Effector memory CD8-positive, alpha-beta T cell (primary cell): ENCODE measurements around the gene ATP11A.

ENCODE experiments used
- ATAC-seq: fragments of 150-1000 bp; cut with Tn5 transposase; replicated peaks from 2 replicates; pipeline ENCODE4 v1.10.0; 2021; ENCODE audit warnings: mild to moderate bottlenecking, moderate library complexity
- DNase-seq, 3 experiments: peaks; one replicate each; pipeline ENCODE4 v3.0.0; 2021
- H3K27ac Mint-ChIP-seq, 2 donors: one replicate each; pipeline ENCODE4 v1.8.0; 2022; ENCODE audit warnings: mild to moderate bottlenecking in 2 of 2, mixed read lengths in 2 of 2, moderate library complexity in 2 of 2
- H3K27me3 Mint-ChIP-seq, 2 donors: one replicate each; pipeline ENCODE4 v1.8.0; 2022; ENCODE audit warnings: mixed read lengths in 2 of 2
- H3K36me3 Mint-ChIP-seq: one replicate; pipeline ENCODE4 v1.8.0; 2022; ENCODE audit warnings: mild to moderate bottlenecking, moderate library complexity, mixed read lengths; ENCODE audit not compliant: insufficient read depth
- H3K4me1 Mint-ChIP-seq, 2 donors: one replicate each; pipeline ENCODE4 v1.8.0; 2022; ENCODE audit warnings: low read depth in 2 of 2, mixed read lengths in 2 of 2
- H3K4me3 Mint-ChIP-seq, 2 donors: one replicate each; pipeline ENCODE4 v1.8.0; 2022; ENCODE audit warnings: mild to moderate bottlenecking in 2 of 2, mixed read lengths in 2 of 2, moderate library complexity in 2 of 2
- H3K9me3 Mint-ChIP-seq, 2 donors: one replicate each; pipeline ENCODE4 v1.8.0; 2022; ENCODE audit warnings: mixed read lengths in 2 of 2

The ATP11A gene

DNA sequence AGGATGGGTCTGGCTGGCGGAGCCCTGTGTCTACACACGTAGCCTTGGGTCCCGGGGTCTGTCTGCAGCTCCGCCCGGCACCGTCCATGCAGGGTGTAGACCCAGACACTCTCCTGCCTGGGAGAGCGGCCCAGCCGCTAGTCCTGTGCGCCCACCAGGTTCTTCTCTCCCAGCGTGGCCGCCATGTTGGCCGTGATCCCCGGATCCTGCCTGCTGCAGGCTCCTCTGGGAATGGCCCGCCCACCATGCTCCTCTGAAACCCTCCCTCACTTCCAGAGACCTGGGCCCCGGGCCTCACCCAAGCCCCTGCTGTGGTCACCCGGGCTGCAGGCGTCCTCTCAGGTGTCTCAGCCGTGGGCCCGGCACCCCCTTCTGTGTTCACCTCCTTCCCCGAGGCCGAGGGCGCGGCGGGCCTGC, 221.5 kb downstream of the ATP11A start:
- Mint-ChIP-seq H3K27me3 (peaks cover 36 to 38% of the 10 kb centered on the region in 2 donors), H3K36me3 (no peaks in the 10 kb centered on the region), H3K4me3 (no peak overlapping the region)

DNA sequence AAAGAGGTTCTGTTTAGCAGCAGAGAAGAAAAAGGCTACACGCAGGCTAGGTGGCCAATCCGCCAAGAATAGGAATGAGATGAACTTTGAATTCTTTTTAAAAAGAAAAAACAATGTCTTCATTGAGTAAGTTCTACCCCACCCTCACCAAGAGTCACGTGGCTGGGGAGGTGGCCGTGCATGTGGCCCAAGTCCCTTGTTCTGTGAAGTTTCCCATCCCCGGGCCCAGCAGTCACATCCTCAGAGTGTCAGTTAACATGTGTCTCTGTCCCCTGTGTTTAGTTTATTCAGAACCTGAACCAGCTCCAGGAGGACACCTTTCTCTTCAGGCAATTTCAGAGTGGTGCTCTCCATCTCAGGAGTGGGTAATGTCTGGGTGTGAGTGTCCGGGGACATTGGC, 222.0 kb downstream of the ATP11A start:
- Mint-ChIP-seq H3K4me3 (no peak overlapping the region), H3K27ac (no peak overlapping the region), H3K27me3 (peaks cover 36 to 38% of the 10 kb centered on the region in 2 donors), H3K4me1 (no peaks in the 10 kb centered on the region), H3K9me3 (no peaks in the 10 kb centered on the region), H3K36me3 (no peaks in the 10 kb centered on the region)
- no peak for DNase-seq
- no peak for ATAC-seq

More for the DNA sequence above, 221.5 kb downstream of the ATP11A start:
- ATAC-seq (no peak), DNase-seq (no peak)
- no peak overlapping the region for H3K27ac Mint-ChIP-seq
- no peaks in the 10 kb centered on the region for H3K9me3 Mint-ChIP-seq
- H3K4me1 Mint-ChIP-seq: no peaks in the 10 kb centered on the region

DNA sequence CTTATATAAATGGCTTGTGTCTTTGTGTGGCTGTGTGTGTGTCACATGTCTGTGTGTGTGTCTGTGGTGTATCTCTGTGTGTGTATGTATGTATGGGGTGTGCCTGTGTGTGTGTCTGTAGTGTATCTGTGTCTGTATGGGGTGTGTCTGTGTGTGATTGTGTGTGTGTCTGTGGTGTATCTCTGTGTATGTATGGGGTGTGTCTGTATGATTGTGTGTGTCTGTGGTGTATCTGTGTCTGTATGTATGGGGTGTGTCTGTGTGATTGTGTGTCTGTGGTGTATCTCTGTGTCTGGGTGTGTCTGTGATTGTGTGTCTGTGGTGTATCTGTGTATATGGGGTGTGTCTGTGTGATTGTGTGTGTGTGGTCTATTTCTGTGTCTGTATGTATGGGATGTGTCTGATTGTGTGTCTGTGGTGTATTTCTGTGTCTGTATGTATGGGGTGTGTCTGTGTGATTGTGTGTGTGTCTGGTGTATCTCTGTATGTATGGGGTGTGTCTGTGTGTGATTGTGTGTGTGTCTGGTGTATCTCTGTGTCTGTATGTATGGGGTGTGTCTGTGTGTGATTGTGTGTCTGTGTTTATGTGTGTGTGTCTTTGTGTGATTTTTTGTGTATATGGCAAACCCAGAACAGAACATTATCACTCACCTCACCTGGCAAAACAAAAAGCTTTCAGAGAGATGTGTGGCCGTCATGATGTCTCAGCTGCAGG, 223.0 kb downstream of the ATP11A start:
- Mint-ChIP-seq H3K4me1 (no peaks in the 10 kb centered on the region), H3K4me3 (no peak overlapping the region), H3K36me3 (peaks cover 2% of the 10 kb centered on the region), H3K9me3 (no peaks in the 10 kb centered on the region), H3K27me3 (peaks cover 39 to 40% of the 10 kb centered on the region in 2 donors), H3K27ac (no peak overlapping the region)
- no peak for ATAC-seq
- no peak for DNase-seq

DNA sequence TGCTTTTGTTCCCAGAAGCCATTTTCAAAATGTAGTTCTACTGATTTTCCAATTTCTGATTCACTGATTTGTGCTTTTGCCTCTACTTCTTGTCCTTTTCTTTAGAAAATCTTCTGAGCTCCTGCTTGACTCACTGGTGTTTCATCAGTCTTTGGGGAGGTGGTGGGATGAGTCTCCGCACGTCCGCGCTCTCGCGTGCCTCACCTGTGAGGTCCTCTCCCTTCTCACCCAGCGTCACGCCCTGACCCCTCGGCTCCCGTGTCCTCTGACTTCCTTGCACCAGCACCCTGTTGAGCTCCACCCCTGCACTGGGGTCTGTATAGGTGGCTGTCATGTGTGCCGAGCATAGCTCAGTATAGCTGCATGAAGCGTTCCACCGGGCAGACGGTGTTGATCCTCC, 226.5 kb downstream of the ATP11A start:
- Mint-ChIP-seq H3K36me3 (peaks cover 2% of the 10 kb centered on the region), H3K9me3 (no peaks in the 10 kb centered on the region), H3K4me1 (no peaks in the 10 kb centered on the region), H3K4me3 (no peak overlapping the region), H3K27me3 (peaks cover 44 to 55% of the 10 kb centered on the region in 2 donors), H3K27ac (no peak overlapping the region)
- ATAC-seq (no peak), DNase-seq (no peak)

- peaks cover 47 to 57% of the 10 kb centered on the region in 2 donors for H3K27me3 Mint-ChIP-seq
- H3K4me1 Mint-ChIP-seq: no peaks in the 10 kb centered on the region
Observed at GRCh38 chr13:112917056-112917664, 227.3 kb downstream of the ATP11A start.

DNA sequence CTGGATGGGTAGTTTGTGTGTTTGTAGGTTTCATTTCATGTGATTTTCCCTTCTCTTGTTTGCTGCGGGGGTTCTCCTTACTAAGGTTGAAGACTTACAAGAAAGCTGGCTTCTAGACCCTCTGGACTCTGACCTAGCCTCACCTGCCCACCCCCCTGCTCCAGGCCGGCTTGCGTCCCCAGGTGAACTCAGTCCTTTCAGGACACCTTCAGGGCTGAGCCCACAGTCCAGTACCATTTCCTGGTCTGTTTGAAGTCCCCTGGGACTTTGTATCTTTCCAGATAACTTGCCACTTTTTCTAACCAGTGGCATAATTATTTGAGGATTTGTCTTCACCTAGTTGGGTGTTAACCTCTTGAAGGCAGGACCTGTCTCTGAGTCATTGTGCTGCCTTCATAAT, 227.9 kb downstream of the ATP11A start:
- Mint-ChIP-seq H3K36me3 (peaks cover 2% of the 10 kb centered on the region), H3K4me1 (no peaks in the 10 kb centered on the region), H3K27ac (no peak overlapping the region), H3K4me3 (no peak overlapping the region), H3K27me3 (peaks cover 50 to 57% of the 10 kb centered on the region in 2 donors), H3K9me3 (no peaks in the 10 kb centered on the region)
- DNase-seq (no peak), ATAC-seq (no peak)

More at GRCh38 chr13:112917056-112917664, 227.3 kb downstream of the ATP11A start:
- Mint-ChIP-seq H3K27ac (no peak overlapping the region), H3K36me3 (peaks cover 2% of the 10 kb centered on the region), H3K4me3 (no peak overlapping the region), H3K9me3 (no peaks in the 10 kb centered on the region)
- DNase-seq (no peak), ATAC-seq (no peak)

DNA sequence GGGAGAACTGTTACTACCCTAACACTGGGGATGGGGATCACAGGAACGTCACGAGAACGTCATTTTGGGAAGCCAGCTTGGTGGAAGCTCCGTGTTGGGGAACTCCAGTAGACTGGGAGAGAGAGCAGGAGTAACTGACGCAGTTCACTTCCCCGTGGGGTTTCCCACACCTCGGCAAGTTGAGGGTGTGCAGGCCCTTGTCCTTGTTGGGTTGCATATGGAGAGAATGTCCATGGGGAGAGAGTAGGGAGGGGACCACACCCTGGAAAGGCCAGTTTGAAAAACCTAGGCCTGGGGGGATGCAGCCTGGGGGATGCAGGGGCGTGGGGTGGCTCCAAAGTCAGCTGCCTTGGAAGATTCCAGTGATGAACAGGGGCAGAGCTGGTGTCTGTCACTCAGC, 228.4 kb downstream of the ATP11A start:
- no peaks in the 10 kb centered on the region for H3K4me1 Mint-ChIP-seq
- no peak overlapping the region for H3K27ac Mint-ChIP-seq
- ATAC-seq (no peak), DNase-seq (no peak)
- H3K36me3 Mint-ChIP-seq: peaks cover 2% of the 10 kb centered on the region
- no peak overlapping the region for H3K4me3 Mint-ChIP-seq
- H3K9me3 Mint-ChIP-seq: no peaks in the 10 kb centered on the region
- peaks cover 50 to 57% of the 10 kb centered on the region in 2 donors for H3K27me3 Mint-ChIP-seq

DNA sequence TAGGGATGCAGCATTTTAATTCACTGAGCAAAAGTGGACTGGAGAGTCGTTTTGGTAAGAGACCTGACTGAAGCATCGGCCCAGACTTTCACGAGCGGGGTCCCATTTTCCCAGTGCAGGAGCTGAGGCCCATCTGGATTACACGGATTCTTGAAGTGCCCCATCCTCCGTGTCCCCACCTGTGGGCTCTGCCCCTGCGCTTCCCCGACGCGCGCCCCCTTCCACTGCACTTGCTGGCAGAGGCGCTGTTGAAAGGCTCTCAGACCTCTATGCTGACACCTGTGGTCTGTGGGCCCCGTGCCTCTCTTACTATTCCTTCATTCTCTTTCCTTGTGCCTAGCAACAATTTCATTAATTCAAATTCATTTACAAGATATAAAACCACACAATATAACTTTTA, 228.9 kb downstream of the ATP11A start:
- Mint-ChIP-seq H3K4me3 (no peak overlapping the region), H3K27me3 (peaks cover 50 to 60% of the 10 kb centered on the region in 2 donors), H3K9me3 (no peaks in the 10 kb centered on the region), H3K27ac (no peak overlapping the region), H3K36me3 (peaks cover 2% of the 10 kb centered on the region), H3K4me1 (no peaks in the 10 kb centered on the region)
- no peak for ATAC-seq
- DNase-seq: no peak

GRCh38 chr13:112923962-112924361, 234.1 kb downstream of the ATP11A start:
- H3K36me3 Mint-ChIP-seq: no peaks in the 10 kb centered on the region
- H3K27me3 Mint-ChIP-seq: peaks cover 33 to 58% of the 10 kb centered on the region in 2 donors

GRCh38 chr13:112924365-112924764, 234.5 kb downstream of the ATP11A start:
- no peak overlapping the region for H3K27ac Mint-ChIP-seq
- ATAC-seq: no peak

More at GRCh38 chr13:112923962-112924361, 234.1 kb downstream of the ATP11A start:
- H3K4me3 Mint-ChIP-seq: no peak overlapping the region
- no peaks in the 10 kb centered on the region for H3K4me1 Mint-ChIP-seq
- ATAC-seq (no peak), DNase-seq (no peak)
- H3K9me3 Mint-ChIP-seq: no peaks in the 10 kb centered on the region
- H3K27ac Mint-ChIP-seq: no peak overlapping the region

GRCh38 chr13:112926003-112926402, 236.2 kb downstream of the ATP11A start:
- H3K4me1 Mint-ChIP-seq: peaks cover 0 to 7% of the 10 kb centered on the region in 2 donors
- no peaks in the 10 kb centered on the region for H3K36me3 Mint-ChIP-seq
- peaks cover 40 to 64% of the 10 kb centered on the region in 2 donors for H3K27me3 Mint-ChIP-seq
- ATAC-seq (no peak), DNase-seq (no peak)
- H3K9me3 Mint-ChIP-seq: no peaks in the 10 kb centered on the region
- H3K4me3 Mint-ChIP-seq: no peak overlapping the region
- H3K27ac Mint-ChIP-seq: no peak overlapping the region

More at GRCh38 chr13:112924365-112924764, 234.5 kb downstream of the ATP11A start:
- DNase-seq: no peak
- Mint-ChIP-seq H3K36me3 (no peaks in the 10 kb centered on the region), H3K4me1 (peaks cover 0 to 3% of the 10 kb centered on the region in 2 donors), H3K27me3 (peaks cover 37 to 62% of the 10 kb centered on the region in 2 donors), H3K4me3 (no peak overlapping the region), H3K9me3 (no peaks in the 10 kb centered on the region)

DNA sequence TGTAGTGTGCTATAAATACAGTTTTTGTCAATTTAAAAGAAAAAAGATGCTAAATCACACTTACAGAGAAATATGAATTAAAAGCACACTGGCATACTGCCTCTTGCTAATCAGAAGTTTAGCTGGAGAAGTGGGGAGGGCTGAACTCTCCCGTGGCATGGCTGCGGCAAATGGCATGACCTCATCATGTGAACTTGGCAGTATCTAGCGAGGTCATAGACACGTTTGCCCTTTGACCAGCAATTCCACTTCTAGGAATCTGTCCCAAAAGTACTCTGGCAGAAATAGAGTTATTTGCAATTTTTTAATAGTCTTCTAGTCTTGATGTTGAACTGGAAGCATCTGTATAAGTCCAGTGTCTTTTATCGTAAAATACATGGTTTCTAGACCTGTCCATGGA, 237.2 kb downstream of the ATP11A start:
- no peak for DNase-seq
- Mint-ChIP-seq H3K27ac (no peak overlapping the region), H3K9me3 (no peaks in the 10 kb centered on the region), H3K4me1 (peaks cover 0 to 7% of the 10 kb centered on the region in 2 donors), H3K36me3 (no peaks in the 10 kb centered on the region), H3K4me3 (no peak overlapping the region), H3K27me3 (peaks cover 41 to 69% of the 10 kb centered on the region in 2 donors)
- no peak for ATAC-seq

DNA sequence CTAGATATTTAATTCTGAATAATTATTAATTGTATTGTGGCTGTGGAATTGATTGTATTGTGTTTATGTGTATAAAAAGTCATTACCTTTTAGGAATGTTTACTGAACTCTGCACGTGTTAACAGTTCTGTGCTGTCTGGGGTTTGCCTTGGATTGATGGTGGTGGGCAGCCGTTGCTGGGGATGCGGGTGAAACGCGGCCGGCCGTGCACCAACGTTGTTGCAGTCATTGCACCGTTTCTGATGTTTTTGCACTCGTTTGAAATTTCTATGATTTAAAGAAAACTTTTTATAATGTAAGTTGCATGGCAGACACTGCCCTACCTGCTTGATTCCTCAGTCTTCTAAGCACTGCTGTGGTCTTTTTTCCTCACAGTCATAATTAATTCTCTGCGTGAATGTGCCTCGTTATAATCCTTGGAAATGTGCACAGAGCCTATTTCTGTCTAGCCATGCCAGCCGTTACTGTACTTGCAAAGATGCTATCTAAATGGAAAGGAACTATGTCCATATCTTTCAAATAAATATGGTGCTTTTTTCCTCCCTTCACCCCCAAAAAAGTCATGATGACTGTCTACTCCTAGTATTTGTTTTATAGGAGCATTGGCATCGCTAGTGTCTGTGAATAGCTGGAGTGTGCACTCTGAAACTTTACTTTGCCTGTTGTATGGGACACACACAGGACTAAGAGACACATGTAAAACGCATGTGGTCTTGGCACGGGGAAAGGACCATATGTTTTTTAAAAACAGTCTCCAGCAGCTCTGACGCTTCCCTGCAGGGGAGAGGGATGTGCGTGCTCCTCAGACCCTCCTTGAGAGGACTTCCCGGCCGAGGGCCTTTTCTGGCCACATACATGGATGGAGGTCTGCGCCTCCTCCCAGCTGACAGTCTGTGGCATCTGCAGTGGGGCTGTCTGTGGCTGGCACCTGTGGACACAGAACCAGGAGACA, 238.5 kb downstream of the ATP11A start:
- peaks cover 0 to 7% of the 10 kb centered on the region in 2 donors for H3K4me1 Mint-ChIP-seq
- ATAC-seq (no peak), DNase-seq (no peak)
- no peak overlapping the region for H3K27ac Mint-ChIP-seq
- H3K4me3 Mint-ChIP-seq: no peak overlapping the region
- H3K36me3 Mint-ChIP-seq: no peaks in the 10 kb centered on the region
- no peaks in the 10 kb centered on the region for H3K9me3 Mint-ChIP-seq
- peaks cover 45 to 80% of the 10 kb centered on the region in 2 donors for H3K27me3 Mint-ChIP-seq
